GM12864 (cell line): ENCODE measurements around the gene GPR141.

Experiments
- DNase-seq: peaks from one replicate; pipeline ENCODE4 v3.0.0-alpha.2; 2011; ENCODE audit warnings: low read depth
- H3K4me3 ChIP-seq: 2 replicates; pipeline ENCODE4 v1.5.1; 2011; ENCODE audit warnings: mild to moderate bottlenecking, low read depth, low read length, control low read depth
- CTCF ChIP-seq: IDR thresholded peaks from 2 replicates; pipeline ENCODE4 v1.5.1; 2011; ENCODE audit warnings: low read depth, mild to moderate bottlenecking, moderate library complexity, low read length, control low read depth, inconsistent platforms; ENCODE audit errors: missing control alignments

GPR141 gene

DNA sequence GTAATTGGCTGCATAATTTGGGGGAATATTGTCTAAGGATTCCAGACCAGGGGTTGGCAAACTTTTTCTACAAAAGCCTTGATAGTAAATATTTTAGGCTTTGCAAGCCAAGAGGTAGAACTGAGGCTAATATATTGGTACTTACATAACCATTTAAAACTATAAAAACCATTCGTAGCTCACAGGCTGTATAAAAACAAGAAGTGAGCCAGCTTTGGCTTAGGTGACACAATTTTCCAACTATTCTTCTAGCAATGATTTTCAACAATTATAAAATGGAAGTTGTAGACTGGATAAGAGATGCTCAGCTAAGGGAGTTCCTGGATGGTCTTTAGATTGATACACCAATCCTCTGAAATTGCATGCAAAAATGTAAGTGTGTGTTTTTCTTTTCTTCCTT, 1.4 kb downstream of the GPR141 start:
- H3K4me3 ChIP-seq = no peak overlapping the region
- no peak for DNase-seq
- TF ChIP-seq CTCF = no peak

DNA sequence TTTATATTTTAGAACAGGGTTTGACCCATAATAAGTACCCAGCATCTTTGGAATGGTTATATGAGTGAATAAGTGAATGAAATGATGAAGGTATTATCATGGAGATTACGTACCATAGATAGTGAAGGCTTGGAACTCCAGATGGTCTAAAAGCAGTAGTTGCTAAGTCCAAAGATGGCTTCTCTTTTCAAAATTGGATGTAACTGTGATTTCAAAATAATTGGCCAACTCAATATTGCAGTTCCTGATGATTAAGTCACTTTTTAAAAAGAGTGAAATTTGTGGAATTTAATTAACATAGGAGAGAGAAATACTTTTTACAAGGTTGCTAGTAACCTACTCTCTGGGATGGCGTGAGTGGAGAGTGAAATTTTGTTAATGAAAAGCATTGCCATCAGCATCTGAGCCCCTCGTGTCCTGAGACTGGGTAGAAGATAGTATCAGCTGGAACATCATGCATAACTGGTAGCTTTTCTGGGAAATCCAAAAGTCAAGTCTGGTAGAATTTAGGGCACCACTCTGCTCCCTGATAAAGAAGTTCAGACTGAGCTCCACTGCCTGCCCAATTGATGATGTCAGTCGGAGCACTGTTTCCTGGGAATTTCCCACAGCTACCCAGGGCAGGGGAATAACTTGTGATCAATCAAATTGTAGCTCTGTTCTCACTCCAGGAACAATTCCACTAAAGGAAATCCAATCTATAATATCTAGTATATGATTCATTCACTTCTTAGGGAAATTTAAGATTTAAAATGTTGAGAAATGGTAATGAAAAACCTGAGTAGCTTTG, 3.2 kb downstream of the GPR141 start:
- no peak for DNase-seq
- H3K4me3 ChIP-seq = no peak overlapping the region
- TF ChIP-seq CTCF = no peak

DNA sequence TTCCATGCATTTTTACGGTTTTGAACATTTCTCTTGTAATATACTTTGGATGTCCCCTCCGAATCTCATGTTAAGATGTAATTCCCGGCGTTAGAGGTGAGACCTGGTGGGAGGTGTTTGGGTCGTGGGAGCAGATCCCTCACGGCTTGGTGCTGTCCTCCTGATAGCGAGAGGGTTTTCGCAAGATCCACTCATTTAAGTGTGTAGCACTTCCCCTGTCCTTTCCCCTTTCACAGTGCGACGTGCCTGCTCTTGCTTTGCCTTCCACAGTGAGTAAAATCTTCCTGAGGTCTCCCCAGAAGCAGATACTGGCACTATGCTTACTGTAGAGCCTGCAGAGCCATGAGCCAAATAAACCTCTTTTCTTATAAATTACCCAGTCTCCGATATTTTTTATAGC, 6.6 kb downstream of the GPR141 start:
- DNase-seq = no peak
- no peak overlapping the region for H3K4me3 ChIP-seq
- TF ChIP-seq CTCF = no peak

- TF ChIP-seq CTCF = no peak
- H3K4me3 ChIP-seq = no peak overlapping the region
- DNase-seq = no peak
These were observed 10.9 kb downstream of the GPR141 start for GRCh38 chr7:37694208-37695094.

DNA sequence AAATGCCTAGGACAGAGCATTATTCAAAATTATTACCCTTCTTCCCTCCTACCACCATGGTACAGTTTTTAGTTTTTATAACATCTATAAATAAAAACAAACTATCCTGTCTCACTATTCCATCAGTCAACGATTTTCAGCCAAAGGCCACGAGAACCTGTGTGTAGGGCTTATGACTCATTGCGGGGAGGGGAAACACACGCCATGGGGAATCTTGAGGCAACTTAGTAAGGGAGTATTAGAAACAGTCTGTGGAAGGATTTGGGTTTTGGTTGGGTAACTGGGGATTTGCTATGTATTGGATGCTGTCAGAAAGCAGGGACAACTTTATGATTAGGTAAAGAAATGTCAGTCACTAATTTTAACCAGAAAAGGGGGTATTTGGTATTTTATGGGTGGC, 14.7 kb downstream of the GPR141 start:
- DNase-seq = no peak
- H3K4me3 ChIP-seq = no peak overlapping the region
- TF ChIP-seq CTCF = no peak

DNA sequence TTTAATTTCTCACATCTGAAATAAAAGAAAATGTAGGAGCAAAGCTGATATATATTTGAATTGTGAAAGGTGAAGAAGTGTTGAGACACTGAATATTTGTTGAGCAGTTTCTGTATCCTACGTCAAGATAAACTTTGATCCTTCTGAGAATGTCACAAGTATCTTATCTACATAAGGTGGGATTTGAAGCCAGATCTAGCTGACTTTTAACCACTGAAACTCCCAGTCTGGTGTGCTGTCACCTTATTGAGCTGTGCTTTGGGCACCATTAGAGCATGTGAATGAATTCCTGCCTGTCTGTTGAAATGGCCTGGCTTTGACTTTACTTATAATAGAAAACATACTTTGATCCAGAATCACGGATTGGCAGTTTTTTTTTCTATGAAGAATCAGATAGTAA, 15.2 kb downstream of the GPR141 start:
- no peak for DNase-seq
- no peak overlapping the region for H3K4me3 ChIP-seq
- TF ChIP-seq CTCF = no peak
